NCI-H82 treated with DMSO at 0.1 percent for 48 hours (cell line): ENCODE measurements around the gene POLR1G.

Source experiments
- DNase-seq: peaks from one replicate; lab custom pipeline; 2025; ENCODE audit not compliant: unreplicated experiment; lab: John Stamatoyannopoulos, UW

Gene POLR1G, protein sequence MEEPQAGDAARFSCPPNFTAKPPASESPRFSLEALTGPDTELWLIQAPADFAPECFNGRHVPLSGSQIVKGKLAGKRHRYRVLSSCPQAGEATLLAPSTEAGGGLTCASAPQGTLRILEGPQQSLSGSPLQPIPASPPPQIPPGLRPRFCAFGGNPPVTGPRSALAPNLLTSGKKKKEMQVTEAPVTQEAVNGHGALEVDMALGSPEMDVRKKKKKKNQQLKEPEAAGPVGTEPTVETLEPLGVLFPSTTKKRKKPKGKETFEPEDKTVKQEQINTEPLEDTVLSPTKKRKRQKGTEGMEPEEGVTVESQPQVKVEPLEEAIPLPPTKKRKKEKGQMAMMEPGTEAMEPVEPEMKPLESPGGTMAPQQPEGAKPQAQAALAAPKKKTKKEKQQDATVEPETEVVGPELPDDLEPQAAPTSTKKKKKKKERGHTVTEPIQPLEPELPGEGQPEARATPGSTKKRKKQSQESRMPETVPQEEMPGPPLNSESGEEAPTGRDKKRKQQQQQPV

DNA sequence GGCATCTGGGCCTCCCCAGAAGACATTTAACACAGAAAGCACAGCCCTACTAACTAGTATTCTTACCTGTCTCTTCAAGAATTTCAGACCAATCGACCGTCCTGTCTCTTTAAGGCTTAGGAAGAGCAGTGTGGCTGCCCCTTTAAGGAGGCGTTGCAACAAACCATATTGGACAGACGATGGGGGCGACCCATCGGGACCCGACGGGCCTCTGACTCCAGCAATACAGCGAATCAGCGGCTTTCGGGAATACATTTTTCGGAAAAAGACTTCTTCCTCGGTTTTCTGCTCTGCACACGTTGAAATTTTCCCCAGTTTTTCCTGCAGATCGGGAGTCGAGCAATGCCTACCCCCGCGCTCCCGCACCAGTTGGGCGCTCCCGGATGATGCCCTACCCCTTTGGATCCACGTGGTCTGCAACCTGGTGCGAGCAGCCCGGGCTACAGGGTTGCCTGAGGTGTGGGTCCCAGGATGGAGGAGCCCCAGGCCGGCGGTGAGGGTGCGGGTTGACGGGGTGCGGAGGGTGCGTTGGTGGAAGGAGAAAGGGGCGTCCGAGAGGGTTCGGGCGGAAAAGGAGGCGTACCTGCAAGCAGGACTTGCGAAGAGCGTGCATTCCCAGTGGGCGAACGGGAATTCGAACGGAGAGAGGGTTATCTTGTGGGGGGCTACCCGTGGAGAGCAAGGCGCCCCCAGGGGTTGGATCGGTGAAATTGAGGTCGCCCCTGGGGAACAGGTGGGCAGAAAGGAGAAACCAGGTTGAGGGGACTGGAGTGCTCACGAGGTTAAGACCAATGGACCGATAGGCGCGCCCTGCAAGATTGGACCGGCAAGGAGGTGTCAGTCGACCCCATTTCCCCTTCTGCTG, at the start of gene POLR1G:
TSS of gene POLR1G (plus strand) at position 419 of the 865 bp plus-strand sequence. CDS start at position 472, 53 bp downstream.
- peak; percentile 93 for DNase-seq

DNA sequence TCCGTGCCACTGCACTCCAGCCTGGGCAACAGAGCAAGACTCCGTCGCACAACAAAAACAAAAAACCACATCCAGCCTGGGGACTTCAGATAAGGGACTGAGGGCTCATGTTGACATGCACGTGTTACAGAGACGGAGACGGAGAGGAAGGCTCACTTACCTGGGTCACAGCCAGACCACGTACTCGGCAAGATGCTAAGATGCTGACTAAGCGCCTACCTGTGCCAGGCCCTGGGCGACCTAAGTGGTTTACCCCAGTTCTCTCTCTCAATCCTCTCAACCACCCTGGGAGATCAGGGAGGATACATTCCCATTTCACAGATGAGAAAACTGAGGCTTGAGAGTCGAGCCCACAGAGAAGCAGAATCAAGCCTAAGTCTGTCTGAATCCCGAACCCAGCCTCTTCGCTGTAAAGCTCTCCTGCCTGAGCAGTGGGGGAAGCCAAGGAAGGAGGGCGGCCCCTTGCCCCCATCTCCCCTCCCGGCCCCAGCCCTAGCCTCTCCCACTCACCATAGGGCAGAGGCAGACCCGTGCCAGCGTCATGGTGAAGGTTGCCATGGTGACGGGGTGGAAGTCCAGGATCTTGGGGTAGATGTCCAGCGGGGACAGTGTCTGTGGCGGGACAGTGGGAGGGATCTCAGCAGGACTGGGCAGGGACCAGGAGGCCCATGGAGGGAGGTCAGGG, 49.5 kb upstream of the POLR1G start:
- no peak for DNase-seq

DNA sequence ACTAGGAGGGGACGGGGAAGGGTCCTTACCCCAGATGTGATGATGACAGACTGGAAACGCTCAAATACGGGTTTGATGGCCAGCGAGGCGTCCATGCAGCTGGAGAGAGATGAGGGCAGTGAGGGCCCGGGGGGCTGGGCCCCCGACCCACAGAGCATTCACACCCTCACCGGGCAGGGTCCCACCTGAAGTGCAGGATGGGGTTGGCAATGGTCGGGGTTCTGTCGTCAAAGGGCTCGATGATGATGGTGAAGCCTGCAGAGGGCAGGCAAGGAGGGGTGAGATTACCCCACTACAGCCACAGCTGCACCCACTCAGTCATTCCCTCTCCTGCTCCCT, 49.0 kb upstream of the POLR1G start:
- DNase-seq, result no peak

GRCh38 chr19:45358213-45358792, 48.1 kb upstream of the POLR1G start:
- DNase-seq, result no peak

DNA sequence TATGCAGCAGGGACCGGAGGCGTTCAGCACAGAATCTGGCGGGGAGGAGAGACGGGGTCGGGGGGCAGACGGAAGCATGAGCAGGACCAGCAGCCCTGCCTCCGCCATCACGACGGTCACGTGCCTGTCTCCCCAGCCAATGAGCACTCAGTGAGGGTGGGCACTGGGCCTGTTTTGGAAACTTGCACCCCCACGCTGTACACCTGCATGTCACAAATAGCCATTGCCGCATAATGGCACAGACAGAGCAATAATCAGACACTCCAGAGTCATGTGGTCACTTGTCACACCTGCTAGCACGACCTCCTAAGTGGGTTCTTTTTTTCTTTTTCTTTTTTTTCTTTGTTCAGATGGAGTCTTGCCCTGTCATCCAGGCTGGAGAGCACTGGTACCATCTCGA, 44.8 kb upstream of the POLR1G start:
- DNase-seq, result no peak

DNA sequence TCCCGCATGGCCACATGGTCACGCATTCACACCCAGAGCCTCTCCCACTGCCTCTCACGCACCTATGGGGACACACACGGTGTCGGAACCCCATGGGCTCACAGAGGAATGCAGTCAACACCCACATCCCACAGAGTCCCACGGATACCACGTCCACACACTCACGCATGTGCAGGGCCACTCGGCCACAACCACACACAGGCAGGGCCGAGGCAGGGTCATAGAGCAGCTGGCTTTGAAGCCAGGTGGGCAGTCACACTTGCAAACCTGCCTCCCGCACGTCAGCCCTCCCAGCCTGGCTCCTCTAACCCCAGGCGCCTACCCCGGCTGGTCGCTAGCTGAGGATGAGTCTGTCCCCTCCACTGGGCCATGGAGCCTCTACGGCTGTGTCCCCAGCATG, 44.2 kb upstream of the POLR1G start:
- DNase-seq, result no peak

DNA sequence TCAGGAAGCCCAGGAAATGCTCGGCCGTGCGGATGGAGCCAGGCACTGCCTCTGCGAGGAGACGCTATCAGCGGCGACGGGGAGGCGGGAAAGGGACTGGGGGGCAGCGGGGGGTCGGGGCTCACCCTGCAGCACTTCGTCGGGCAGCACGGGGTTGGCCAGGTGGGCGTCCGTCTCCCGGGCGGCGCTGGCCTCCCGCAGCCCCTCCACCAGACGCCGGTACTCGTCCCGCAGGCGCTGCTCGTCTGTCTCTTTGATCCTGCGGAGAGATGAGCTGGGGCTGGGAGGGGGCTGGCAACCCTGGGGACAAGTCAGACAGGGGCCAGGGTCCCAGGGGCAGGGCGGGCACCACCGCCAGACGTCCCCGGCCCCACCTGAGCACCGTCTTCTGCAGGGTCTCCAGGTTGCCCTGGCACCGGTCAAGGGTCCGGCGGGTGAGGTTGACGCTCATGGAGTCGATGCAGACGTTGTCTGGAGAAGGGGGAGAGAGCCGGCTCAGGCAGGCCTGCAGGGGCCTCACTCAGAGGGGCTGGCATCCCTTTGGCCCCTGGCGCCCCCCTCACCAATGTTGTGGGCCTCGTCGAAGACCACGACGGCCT, 42.5 kb upstream of the POLR1G start:
- no peak for DNase-seq

- no peak for DNase-seq
Observed at GRCh38 chr19:45364696-45365095, 41.7 kb upstream of the POLR1G start.

- DNase-seq, result no peak
Observed at GRCh38 chr19:45368127-45368526, 38.3 kb upstream of the POLR1G start.

- DNase-seq, result no peak
Observed at GRCh38 chr19:45368737-45369340, 37.6 kb upstream of the POLR1G start.

- DNase-seq, result peak; percentile 94
Observed at GRCh38 chr19:45370410-45371204, 35.8 kb upstream of the POLR1G start, which contains the start of gene ERCC2. Gene ERCC2, minus strand, starts transcription at chr19:45370573. Its CDS starts 33 bp downstream, at chr19:45370540.

GRCh38 chr19:45376045-45376724, 30.3 kb upstream of the POLR1G start:
- DNase-seq, result no peak

- no peak for DNase-seq
Observed at GRCh38 chr19:45380107-45380506, 26.3 kb upstream of the POLR1G start.

GRCh38 chr19:45382426-45382825, 24.0 kb upstream of the POLR1G start:
- no peak for DNase-seq

GRCh38 chr19:45385392-45386221, 20.8 kb upstream of the POLR1G start:
- DNase-seq, result no peak

GRCh38 chr19:45391346-45391745, 15.1 kb upstream of the POLR1G start:
- DNase-seq, result no peak

- DNase-seq, result no peak
Observed at GRCh38 chr19:45391871-45392665, 14.4 kb upstream of the POLR1G start.
